Measurements from ENCODE around the gene CDK3.

DNA sequence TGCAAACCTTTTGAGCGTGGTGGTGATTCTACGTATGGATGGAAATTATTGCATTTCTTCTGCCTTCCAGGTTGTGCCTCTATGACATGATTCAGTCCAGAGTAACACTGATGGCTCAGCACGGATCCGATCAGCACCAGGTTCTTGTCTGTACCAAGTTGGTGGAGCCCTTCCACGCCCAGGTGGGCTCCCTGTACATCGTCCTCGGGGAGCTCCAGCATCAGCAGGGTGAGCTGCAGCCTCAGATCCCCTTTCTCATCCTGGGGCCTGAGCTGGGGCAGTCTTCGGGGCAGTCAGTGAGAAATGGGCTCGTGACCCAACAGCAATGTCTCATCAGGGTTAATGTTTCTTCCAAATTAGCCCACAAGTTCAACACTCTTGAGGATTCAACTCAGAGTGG, 9.3 kb upstream of the CDK3 start:
- TF ChIP-seq, protein P1, sequence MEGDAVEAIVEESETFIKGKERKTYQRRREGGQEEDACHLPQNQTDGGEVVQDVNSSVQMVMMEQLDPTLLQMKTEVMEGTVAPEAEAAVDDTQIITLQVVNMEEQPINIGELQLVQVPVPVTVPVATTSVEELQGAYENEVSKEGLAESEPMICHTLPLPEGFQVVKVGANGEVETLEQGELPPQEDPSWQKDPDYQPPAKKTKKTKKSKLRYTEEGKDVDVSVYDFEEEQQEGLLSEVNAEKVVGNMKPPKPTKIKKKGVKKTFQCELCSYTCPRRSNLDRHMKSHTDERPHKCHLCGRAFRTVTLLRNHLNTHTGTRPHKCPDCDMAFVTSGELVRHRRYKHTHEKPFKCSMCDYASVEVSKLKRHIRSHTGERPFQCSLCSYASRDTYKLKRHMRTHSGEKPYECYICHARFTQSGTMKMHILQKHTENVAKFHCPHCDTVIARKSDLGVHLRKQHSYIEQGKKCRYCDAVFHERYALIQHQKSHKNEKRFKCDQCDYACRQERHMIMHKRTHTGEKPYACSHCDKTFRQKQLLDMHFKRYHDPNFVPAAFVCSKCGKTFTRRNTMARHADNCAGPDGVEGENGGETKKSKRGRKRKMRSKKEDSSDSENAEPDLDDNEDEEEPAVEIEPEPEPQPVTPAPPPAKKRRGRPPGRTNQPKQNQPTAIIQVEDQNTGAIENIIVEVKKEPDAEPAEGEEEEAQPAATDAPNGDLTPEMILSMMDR (IDR thresholded peaks at IDR 0.05; ENCODE audit: low read depth, low read length) = no peak
- no peak for TF ChIP-seq POLR2A (IDR thresholded peaks at IDR 0.05; ENCODE audit: extremely low read depth, insufficient read length)

Data from NB4 (cell line).